BLaER1 (cell line): ENCODE measurements around the gene ANKMY1.
A peak's percentile ranks its signal among the peaks of the same experiment; 100 is the strongest.

Source experiments
- H3K27ac ChIP-seq: shearing (Covaris generic); formaldehyde crosslinking; 2 replicates; pipeline ENCODE4 v1.8.1; 2022
- H3K27me3 ChIP-seq: shearing (Covaris generic); formaldehyde crosslinking; 2 replicates; pipeline ENCODE4 v1.8.1; 2022
- H3K36me3 ChIP-seq: shearing (Covaris generic); formaldehyde crosslinking; 2 replicates; pipeline ENCODE4 v1.8.1; 2022
- H3K4me1 ChIP-seq: shearing (Covaris generic); formaldehyde crosslinking; 2 replicates; pipeline ENCODE4 v1.8.1; 2022
- H3K4me2 ChIP-seq: shearing (Covaris generic); formaldehyde crosslinking; 2 replicates; pipeline ENCODE4 v1.8.1; 2022
- H3K4me3 ChIP-seq: shearing (Covaris generic); formaldehyde crosslinking; 2 replicates; pipeline ENCODE4 v1.8.1; 2022
- H3K9ac ChIP-seq: shearing (Covaris generic); formaldehyde crosslinking; 2 replicates; pipeline ENCODE4 v1.8.1; 2022
- H3K9me3 ChIP-seq: shearing (Covaris generic); formaldehyde crosslinking; 2 replicates; pipeline ENCODE4 v1.8.1; 2022
- H4K20me1 ChIP-seq: shearing (Covaris generic); formaldehyde crosslinking; 2 replicates; pipeline ENCODE4 v1.8.1; 2022
- Cebpa-rat ChIP-seq: shearing (Covaris generic); IDR thresholded peaks from 2 replicates; pipeline ENCODE4 v1.8.1; 2022

ANKMY1 gene

GRCh38 chr2:240462073-240462706 is 95.6 kb downstream of the ANKMY1 start:
- no peaks in the 10 kb centered on the region for H3K9me3 ChIP-seq
- TF ChIP-seq Cebpa-rat = no peak
- H3K4me2 ChIP-seq = 0 out of 2 replicates have a peak overlapping the region, but pooled peaks have one; percentile 7
- H4K20me1 ChIP-seq = peaks cover 67% of the 10 kb centered on the region
- H3K27ac ChIP-seq = no peak overlapping the region
- H3K4me3 ChIP-seq = no peak overlapping the region
- peaks cover 70% of the 10 kb centered on the region for H3K4me1 ChIP-seq
- no peak overlapping the region for H3K9ac ChIP-seq
- H3K36me3 ChIP-seq = peaks cover 19% of the 10 kb centered on the region; the same call in 1 of the 2 replicates
- H3K27me3 ChIP-seq = peaks cover 3% of the 10 kb centered on the region; the same call in 1 of the 2 replicates

GRCh38 chr2:240461471-240462072 is 96.2 kb downstream of the ANKMY1 start:
- Histone ChIP-seq H3K9me3 (no peaks in the 10 kb centered on the region), H3K9ac (no peak overlapping the region), H3K4me1 (peaks cover 63% of the 10 kb centered on the region), H3K4me2 (no peak overlapping the region), H3K27me3 (peaks cover 10% of the 10 kb centered on the region), H3K27ac (no peak overlapping the region), H4K20me1 (peaks cover 67% of the 10 kb centered on the region), H3K36me3 (peaks cover 19% of the 10 kb centered on the region; the same call in 1 of the 2 replicates), H3K4me3 (no peak overlapping the region)
- no peak for TF ChIP-seq Cebpa-rat

GRCh38 chr2:240460781-240461431 is 96.9 kb downstream of the ANKMY1 start:
- Histone ChIP-seq H3K9me3 (no peaks in the 10 kb centered on the region), H4K20me1 (peaks cover 67% of the 10 kb centered on the region), H3K27me3 (peaks cover 16% of the 10 kb centered on the region), H3K27ac (no peak overlapping the region), H3K36me3 (peaks cover 19% of the 10 kb centered on the region; the same call in 1 of the 2 replicates), H3K9ac (no peak overlapping the region), H3K4me1 (peaks cover 57% of the 10 kb centered on the region), H3K4me2 (no peak overlapping the region), H3K4me3 (no peak overlapping the region)
- TF ChIP-seq Cebpa-rat = no peak

- Histone ChIP-seq H3K27ac (no peak overlapping the region), H3K4me1 (peaks cover 50% of the 10 kb centered on the region), H4K20me1 (peaks cover 67% of the 10 kb centered on the region), H3K9ac (no peak overlapping the region), H3K9me3 (no peaks in the 10 kb centered on the region), H3K36me3 (peaks cover 15% of the 10 kb centered on the region; the same call in 1 of the 2 replicates), H3K27me3 (peaks cover 23% of the 10 kb centered on the region), H3K4me3 (no peak overlapping the region), H3K4me2 (peak overlapping the region; percentile 81)
- TF ChIP-seq Cebpa-rat = no peak
These were observed 97.5 kb downstream of the ANKMY1 start for GRCh38 chr2:240460253-240460711.

- Histone ChIP-seq H3K36me3 (0 out of 2 replicates have a peak, but pooled peaks cover 10% of the 10 kb centered on the region), H4K20me1 (peaks cover 73% of the 10 kb centered on the region), H3K9ac (no peak overlapping the region), H3K4me2 (peak overlapping the region; percentile 81), H3K4me3 (no peak overlapping the region), H3K4me1 (peaks cover 47% of the 10 kb centered on the region), H3K27me3 (peaks cover 29% of the 10 kb centered on the region), H3K27ac (0 out of 2 replicates have a peak overlapping the region, but pooled peaks have one; percentile 4), H3K9me3 (no peaks in the 10 kb centered on the region)
- no peak for TF ChIP-seq Cebpa-rat
These were observed 98.2 kb downstream of the ANKMY1 start for GRCh38 chr2:240459401-240460252.

GRCh38 chr2:240458900-240459391 is 98.8 kb downstream of the ANKMY1 start:
- Histone ChIP-seq H3K27ac (no peak overlapping the region), H3K9ac (no peak overlapping the region), H4K20me1 (peaks cover 79% of the 10 kb centered on the region), H3K36me3 (0 out of 2 replicates have a peak, but pooled peaks cover 3% of the 10 kb centered on the region), H3K4me1 (peaks cover 47% of the 10 kb centered on the region), H3K27me3 (peaks cover 36% of the 10 kb centered on the region), H3K4me2 (peak overlapping the region; percentile 81), H3K9me3 (no peaks in the 10 kb centered on the region), H3K4me3 (no peak overlapping the region)
- no peak for TF ChIP-seq Cebpa-rat

- H3K4me2 ChIP-seq = peak overlapping the region; percentile 81
- H3K9ac ChIP-seq = no peak overlapping the region
- H3K9me3 ChIP-seq = no peaks in the 10 kb centered on the region
- H3K4me3 ChIP-seq = no peak overlapping the region
- no peak overlapping the region for H3K27ac ChIP-seq
- peaks cover 84% of the 10 kb centered on the region for H4K20me1 ChIP-seq
- H3K27me3 ChIP-seq = peaks cover 41% of the 10 kb centered on the region
- no peak for TF ChIP-seq Cebpa-rat
- peaks cover 47% of the 10 kb centered on the region for H3K4me1 ChIP-seq
- no peaks in the 10 kb centered on the region for H3K36me3 ChIP-seq
These were observed 99.5 kb downstream of the ANKMY1 start for GRCh38 chr2:240458044-240458899.

GRCh38 chr2:240457223-240458043 is 100.4 kb downstream of the ANKMY1 start:
- Histone ChIP-seq H3K4me1 (peaks cover 45% of the 10 kb centered on the region), H4K20me1 (peaks cover 89% of the 10 kb centered on the region), H3K27ac (no peak overlapping the region)

More at GRCh38 chr2:240457223-240458043, 100.4 kb downstream of the ANKMY1 start:
- Histone ChIP-seq H3K4me2 (peak overlapping the region; percentile 81; the same call in 1 of the 2 replicates), H3K4me3 (no peak overlapping the region), H3K9me3 (no peaks in the 10 kb centered on the region), H3K27me3 (peaks cover 47% of the 10 kb centered on the region), H3K9ac (no peak overlapping the region), H3K36me3 (no peaks in the 10 kb centered on the region)
- no peak for TF ChIP-seq Cebpa-rat
